Measurements from ENCODE around the gene CFAP99. TPM values are rescaled to one million over a fixed set of nuclear protein-coding genes. Genes with fewer than 3 reads are reported as not detected.

The CFAP99 gene
- total RNA-seq, 2 donors from 2014 or later: not detected

DNA sequence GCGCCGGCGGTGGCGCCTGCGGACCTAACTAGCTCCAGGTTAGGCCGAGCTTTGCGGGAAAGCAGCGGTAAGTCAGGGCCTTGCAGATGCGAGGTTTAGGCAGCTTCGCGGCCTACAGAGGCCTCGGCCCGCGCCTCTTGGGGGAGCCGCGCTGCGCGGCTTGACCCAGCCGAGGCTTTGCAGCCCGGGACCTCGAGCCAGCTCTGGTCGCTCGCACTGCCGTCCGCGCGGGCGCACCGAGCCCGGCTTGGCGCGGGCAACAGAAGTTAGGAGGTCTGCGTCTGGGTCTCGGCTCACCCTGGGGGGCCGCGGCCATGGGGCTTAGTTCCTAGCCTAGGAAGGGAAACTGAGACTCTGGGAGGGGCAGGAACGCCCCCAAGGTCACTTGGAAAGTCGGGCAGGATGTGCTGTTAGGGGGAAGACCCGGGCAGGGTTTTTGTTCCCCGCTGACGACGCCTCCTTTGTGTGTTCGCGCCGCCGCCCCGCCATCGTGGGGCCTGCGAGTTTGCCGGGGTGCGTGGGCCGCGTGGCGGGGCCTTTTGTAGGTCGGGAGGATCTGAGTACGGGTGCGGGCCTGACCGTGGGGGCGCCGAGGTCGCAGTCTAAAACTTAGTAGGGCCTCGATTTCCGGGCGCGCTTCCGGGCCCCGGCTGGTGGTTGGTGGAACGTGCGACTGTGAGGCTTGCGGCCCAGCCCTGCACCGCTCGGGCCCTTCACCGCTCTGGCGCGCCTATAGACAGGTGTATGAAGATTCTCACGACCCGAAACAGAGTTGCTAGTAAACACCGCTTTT is 50.6 kb downstream of the CFAP99 start:
- peak overlapping the region; percentile 96 for H3K4me3 Mint-ChIP-seq

DNA sequence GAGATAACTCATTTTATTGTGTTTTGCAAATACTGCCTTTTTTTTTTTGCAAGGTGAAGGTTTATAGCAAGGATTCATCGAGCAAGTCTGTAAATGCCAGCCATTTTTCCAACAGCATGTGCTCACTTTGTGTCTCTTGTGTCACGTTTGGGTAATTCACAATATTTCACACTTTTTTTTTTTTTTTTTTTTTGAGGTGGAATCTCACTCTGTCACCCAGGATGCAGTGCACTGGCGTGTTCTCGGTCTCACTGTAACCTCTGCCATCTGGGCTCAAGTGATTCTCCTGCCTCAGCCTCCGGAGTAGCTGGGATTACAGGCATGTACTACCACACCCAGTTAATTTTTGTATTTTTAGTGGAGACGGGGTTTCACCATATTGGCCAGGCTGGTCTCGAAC is 52.0 kb downstream of the CFAP99 start:
- H3K9ac ChIP-seq (ENCODE audit: extremely low read depth, low read length, poor library complexity, severe bottlenecking): no peak overlapping the region
- no peaks in the 10 kb centered on the region for H3K27me3 Mint-ChIP-seq (ENCODE audit: insufficient read depth)
- TF ChIP-seq, protein P1, sequence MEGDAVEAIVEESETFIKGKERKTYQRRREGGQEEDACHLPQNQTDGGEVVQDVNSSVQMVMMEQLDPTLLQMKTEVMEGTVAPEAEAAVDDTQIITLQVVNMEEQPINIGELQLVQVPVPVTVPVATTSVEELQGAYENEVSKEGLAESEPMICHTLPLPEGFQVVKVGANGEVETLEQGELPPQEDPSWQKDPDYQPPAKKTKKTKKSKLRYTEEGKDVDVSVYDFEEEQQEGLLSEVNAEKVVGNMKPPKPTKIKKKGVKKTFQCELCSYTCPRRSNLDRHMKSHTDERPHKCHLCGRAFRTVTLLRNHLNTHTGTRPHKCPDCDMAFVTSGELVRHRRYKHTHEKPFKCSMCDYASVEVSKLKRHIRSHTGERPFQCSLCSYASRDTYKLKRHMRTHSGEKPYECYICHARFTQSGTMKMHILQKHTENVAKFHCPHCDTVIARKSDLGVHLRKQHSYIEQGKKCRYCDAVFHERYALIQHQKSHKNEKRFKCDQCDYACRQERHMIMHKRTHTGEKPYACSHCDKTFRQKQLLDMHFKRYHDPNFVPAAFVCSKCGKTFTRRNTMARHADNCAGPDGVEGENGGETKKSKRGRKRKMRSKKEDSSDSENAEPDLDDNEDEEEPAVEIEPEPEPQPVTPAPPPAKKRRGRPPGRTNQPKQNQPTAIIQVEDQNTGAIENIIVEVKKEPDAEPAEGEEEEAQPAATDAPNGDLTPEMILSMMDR (conservative IDR thresholded peaks at IDR 0.05): no peak
- H3K4me1 Mint-ChIP-seq: peaks cover 13% of the 10 kb centered on the region
- peak overlapping the region; percentile 86 for H3K4me3 ChIP-seq (ENCODE audit: low read length)
- 90 to 100% methylated on average over 2 to 7 of the region's 7 CpGs for WGBS, 2 experiments (ENCODE audit: insufficient coverage in 1 of 2, insufficient read length in 1 of 2)
- peaks cover 60% of the 10 kb centered on the region for H3K36me3 Mint-ChIP-seq (ENCODE audit: low read depth)
- H3K27ac Mint-ChIP-seq: peak overlapping the region; percentile 52
- peaks cover 26% of the 10 kb centered on the region for H3K9me3 ChIP-seq (ENCODE audit: control insufficient read depth, low read length)
- H3K36me3 ChIP-seq (ENCODE audit: control insufficient read depth, insufficient read depth, low read length): peaks cover 39% of the 10 kb centered on the region
- DNase-seq: no peak
- peak overlapping the region; percentile 96 for H3K4me3 Mint-ChIP-seq
- peaks cover 2% of the 10 kb centered on the region for H3K9me3 Mint-ChIP-seq
- H3K27me3 ChIP-seq (ENCODE audit: control insufficient read depth, insufficient read depth, low read length, poor library complexity, severe bottlenecking): no peaks in the 10 kb centered on the region
- H3K4me1 ChIP-seq (ENCODE audit: control insufficient read depth, insufficient read depth, low read length): no peaks in the 10 kb centered on the region
- H3K27ac ChIP-seq (ENCODE audit: low read depth, low read length): no peak overlapping the region

More for the DNA sequence above, 50.6 kb downstream of the CFAP99 start:
- no peaks in the 10 kb centered on the region for H3K4me1 ChIP-seq (ENCODE audit: control insufficient read depth, insufficient read depth, low read length)
- Mint-ChIP-seq H3K27ac (peak overlapping the region; percentile 96), H3K36me3 (ENCODE audit: low read depth) (peaks cover 47% of the 10 kb centered on the region), H3K9me3 (peaks cover 2% of the 10 kb centered on the region), H3K27me3 (ENCODE audit: insufficient read depth) (no peaks in the 10 kb centered on the region), H3K4me1 (peaks cover 13% of the 10 kb centered on the region)
- H3K9ac ChIP-seq (ENCODE audit: extremely low read depth, low read length, poor library complexity, severe bottlenecking): peak overlapping the region; percentile 84
- WGBS, 2 experiments (ENCODE audit: insufficient coverage in 1 of 2, insufficient read length in 1 of 2): 0% methylated on average over 43 to 78 of the region's 78 CpGs
- H3K9me3 ChIP-seq (ENCODE audit: control insufficient read depth, low read length): peaks cover 26% of the 10 kb centered on the region
- H3K36me3 ChIP-seq (ENCODE audit: control insufficient read depth, insufficient read depth, low read length): peaks cover 33% of the 10 kb centered on the region
- H3K4me3 ChIP-seq (ENCODE audit: low read length): peak overlapping the region; percentile 86
- TF ChIP-seq, protein P1 (conservative IDR thresholded peaks at IDR 0.05): no peak
- H3K27me3 ChIP-seq (ENCODE audit: control insufficient read depth, insufficient read depth, low read length, poor library complexity, severe bottlenecking): no peaks in the 10 kb centered on the region
- peak overlapping the region; percentile 92 for H3K27ac ChIP-seq (ENCODE audit: low read depth, low read length)
- DNase-seq: peak; percentile 75

DNA sequence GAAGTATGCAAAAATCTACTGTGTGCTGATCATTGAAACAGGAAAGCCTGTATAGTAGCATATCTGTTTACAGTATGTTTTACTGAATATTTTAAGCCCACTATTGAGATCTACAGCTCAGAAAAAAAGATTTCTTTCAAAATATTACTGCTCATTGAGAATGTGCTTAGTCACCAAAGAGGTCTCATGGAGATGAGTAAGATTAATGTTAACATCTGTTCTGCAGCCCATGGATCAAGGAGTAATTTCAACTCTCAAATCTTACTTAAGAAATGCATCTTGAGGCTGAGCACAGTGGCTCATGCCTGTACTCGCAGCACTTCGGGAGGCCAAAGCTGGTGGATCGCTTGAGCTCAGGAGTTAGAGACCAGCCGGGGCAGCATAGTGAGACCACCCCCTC is 53.4 kb downstream of the CFAP99 start:
- Histone ChIP-seq H3K4me3 (ENCODE audit: low read length) (peak overlapping the region; percentile 86), H3K27me3 (ENCODE audit: control insufficient read depth, insufficient read depth, low read length, poor library complexity, severe bottlenecking) (no peaks in the 10 kb centered on the region), H3K9ac (ENCODE audit: extremely low read depth, low read length, poor library complexity, severe bottlenecking) (no peak overlapping the region), H3K4me1 (ENCODE audit: control insufficient read depth, insufficient read depth, low read length) (no peaks in the 10 kb centered on the region), H3K9me3 (ENCODE audit: control insufficient read depth, low read length) (peaks cover 26% of the 10 kb centered on the region), H3K36me3 (ENCODE audit: control insufficient read depth, insufficient read depth, low read length) (peaks cover 52% of the 10 kb centered on the region), H3K27ac (ENCODE audit: low read depth, low read length) (no peak overlapping the region)
- WGBS, 2 experiments (ENCODE audit: insufficient coverage in 1 of 2, insufficient read length in 1 of 2): 80 to 92% methylated on average over 1 to 4 of the region's 4 CpGs
- Mint-ChIP-seq H3K27ac (peak overlapping the region; percentile 31), H3K36me3 (ENCODE audit: low read depth) (peaks cover 72% of the 10 kb centered on the region), H3K9me3 (peaks cover 2% of the 10 kb centered on the region), H3K4me1 (peaks cover 16% of the 10 kb centered on the region), H3K27me3 (ENCODE audit: insufficient read depth) (no peaks in the 10 kb centered on the region), H3K4me3 (no peak overlapping the region)
- no peak for DNase-seq
- TF ChIP-seq, protein P1 (conservative IDR thresholded peaks at IDR 0.05): no peak
